GM12892 (cell line): ENCODE measurements around the gene SPIB.

Source experiments
- POLR2A ChIP-seq: IDR thresholded peaks from 2 replicates; pipeline ENCODE4 v1.6.1; 2011; ENCODE audit warnings: low read depth, low read length, control low read depth
- POLR2AphosphoS5 ChIP-seq: IDR thresholded peaks from 2 replicates; pipeline ENCODE4 v1.6.1; 2011; ENCODE audit warnings: low read depth, low read length, control low read depth
- TAF1 ChIP-seq: IDR thresholded peaks from 2 replicates; pipeline ENCODE4 v1.6.1; 2011; ENCODE audit warnings: low read depth, mild to moderate bottlenecking, control low read depth, low read length, borderline replicate concordance

GRCh38 chr19:50413096-50413495 lies 5.6 kb upstream of the SPIB start:
- TF ChIP-seq POLR2A (no peak), POLR2AphosphoS5 (no peak), TAF1 (no peak)
